CD4-positive, alpha-beta memory T cell (primary cell): ENCODE results near the gene GFRA1. TPM values are rescaled to one million over a fixed set of nuclear protein-coding genes. Genes with fewer than 3 reads are reported as not detected.

Experiments
- CTCF ChIA-PET: fragments of 350-600 bp; sonication (Branson Sonifier 250); formaldehyde crosslinking; loops from one replicate; lab custom pipeline; 2021; ENCODE audit warnings: inconsistent platforms; ENCODE audit not compliant: partially characterized antibody; lab: Charles Lee
- POLR2A ChIA-PET: fragments of 350-600 bp; sonication (Branson Sonifier 250); formaldehyde crosslinking; loops from one replicate; lab custom pipeline; 2021; ENCODE audit not compliant: partially characterized antibody; lab: Charles Lee
- DNase-seq, 5 donors: peaks; one replicate each; pipeline versions ENCODE4 v3.0.0 to v3.0.0-alpha.2; 2020 to 2022; ENCODE audit warnings: mixed read lengths in 1 of 5
- H3K27ac ChIP-seq: one replicate; pipeline ENCODE4 v1.7.0; 2013; ENCODE audit warnings: low read depth, low read length
- H3K27me3 ChIP-seq: 2 replicates; pipeline ENCODE4 v1.7.0; 2013; ENCODE audit warnings: mild to moderate bottlenecking, low read length, moderate library complexity; ENCODE audit not compliant: insufficient read depth
- H3K36me3 ChIP-seq: 2 replicates; pipeline ENCODE4 v1.7.0; 2013; ENCODE audit warnings: mild to moderate bottlenecking, low read length, moderate library complexity; ENCODE audit not compliant: insufficient read depth
- H3K4me1 ChIP-seq: 2 replicates; pipeline ENCODE4 v1.7.0; 2013; ENCODE audit warnings: mild to moderate bottlenecking, low read length, moderate library complexity; ENCODE audit not compliant: insufficient read depth
- H3K4me3 ChIP-seq, 2 donors: one replicate each; pipeline ENCODE4 v1.7.0; 2013; ENCODE audit warnings: low read length in 2 of 2, mild to moderate bottlenecking in 1 of 2
- H3K9me3 ChIP-seq, 2 donors: one replicate each; pipeline ENCODE4 v1.7.0; 2013; ENCODE audit warnings: low read length in 2 of 2, control low read depth in 1 of 2; ENCODE audit not compliant: control insufficient read depth in 1 of 2
- H3K27ac Mint-ChIP-seq, 7 donors: one replicate each; pipeline ENCODE4 v1.8.0; 2020 to 2021; ENCODE audit warnings: mixed read lengths in 7 of 7, mild to moderate bottlenecking in 6 of 7, inconsistent platforms in 3 of 7, moderate library complexity in 3 of 7
- H3K27me3 Mint-ChIP-seq, 2 donors: one replicate each; pipeline ENCODE4 v1.8.0; 2020 to 2021; ENCODE audit warnings: mixed read lengths in 2 of 2
- H3K36me3 Mint-ChIP-seq, 2 donors: one replicate each; pipeline ENCODE4 v1.8.0; 2020 to 2021; ENCODE audit warnings: mixed read lengths in 2 of 2, inconsistent platforms in 1 of 2, mild to moderate bottlenecking in 1 of 2
- H3K4me1 Mint-ChIP-seq, 4 donors: one replicate each; pipeline ENCODE4 v1.8.0; 2020 to 2021; ENCODE audit warnings: mixed read lengths in 4 of 4, mild to moderate bottlenecking in 1 of 4
- H3K4me3 Mint-ChIP-seq, 8 donors: one replicate each; pipeline ENCODE4 v1.8.0; 2020 to 2021; ENCODE audit warnings: mixed read lengths in 8 of 8, mild to moderate bottlenecking in 7 of 8, moderate library complexity in 6 of 8, inconsistent platforms in 3 of 8
- H3K9me3 Mint-ChIP-seq, 8 donors: one replicate each; pipeline ENCODE4 v1.8.0; 2020 to 2021; ENCODE audit warnings: mixed read lengths in 8 of 8, mild to moderate bottlenecking in 5 of 8, inconsistent platforms in 3 of 8, moderate library complexity in 1 of 8
- intact Hi-C: fragments of 100-400 bp; cut with micrococcal nuclease; formaldehyde crosslinking; loops from one replicate; pipeline ENCODE4 v1.15.1; 2023
- polyA plus RNA-seq, 2 donors: library from polyadenylated mRNA; unstranded; fragments of 300-500 nt; fragmentation: Illumina TruSeq; gene quantifications; one replicate each; pipeline ENCODE4 v1.2.3, GENCODE V29; 2021
- total RNA-seq, 2 experiments: library from RNA; stranded (reverse); gene quantifications; one replicate each; pipeline ENCODE4 v1.2.3, GENCODE V29; 2021

GFRA1 gene
- total and polyA plus RNA-seq, 4 experiments from 2014 or later, result not detected

DNA sequence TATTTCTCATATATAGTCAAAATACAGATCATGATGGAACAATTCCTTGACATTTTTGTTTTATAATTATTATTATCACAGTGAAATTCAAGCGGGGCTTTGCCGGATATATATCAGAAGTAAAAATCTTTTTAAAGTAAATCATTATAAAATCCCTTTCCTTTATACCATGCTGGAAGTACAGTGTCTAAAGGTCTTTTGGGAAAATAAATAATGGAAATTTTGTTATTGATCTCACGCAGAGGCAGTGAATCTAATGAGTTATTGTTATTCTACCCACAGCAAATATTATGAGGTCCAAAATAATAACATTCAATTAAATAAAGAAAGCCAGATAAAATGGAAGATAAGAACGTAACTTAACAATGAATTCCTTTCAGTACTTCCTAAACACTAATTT lies 33.8 kb downstream of the GFRA1 start:
- intact Hi-C loops, result no loop called here
- CTCF ChIA-PET, result no interaction called here
- no peak overlapping the region for H3K4me3 Mint-ChIP-seq

DNA sequence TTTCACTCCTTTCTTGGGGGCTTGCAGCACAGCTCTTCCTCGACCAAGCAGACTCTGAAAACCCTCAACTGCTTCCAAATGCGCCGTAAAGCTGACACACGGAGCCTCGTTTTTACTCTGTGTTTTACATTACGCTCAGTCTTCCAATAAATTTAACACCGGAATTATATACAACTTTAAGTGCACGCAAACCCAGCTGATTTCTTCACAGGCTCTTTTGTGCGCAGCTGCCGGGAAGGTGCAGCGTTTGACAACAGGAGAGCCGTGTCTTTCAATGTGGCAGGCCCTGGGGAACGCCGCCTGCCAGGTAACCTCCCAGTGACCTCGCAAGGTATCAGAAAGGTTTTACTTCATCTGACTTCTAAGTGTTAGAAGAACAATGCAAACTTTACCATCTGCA lies 35.0 kb downstream of the GFRA1 start:
- peaks cover 0 to 6% (median 1%) of the 10 kb centered on the region in 8 donors for H3K9me3 Mint-ChIP-seq
- Histone ChIP-seq H3K9me3 (no peaks in the 10 kb centered on the region), H3K27ac (no peak overlapping the region), H3K4me1 (no peaks in the 10 kb centered on the region), H3K27me3 (no peaks in the 10 kb centered on the region), H3K36me3 (no peaks in the 10 kb centered on the region), H3K4me3 (no peak overlapping the region)
- ChIA-PET POLR2A (no interaction called here), CTCF (no interaction called here)
- DNase-seq, result no peak
- no peak overlapping the region for H3K4me3 Mint-ChIP-seq
- intact Hi-C loops, result no loop called here
- H3K36me3 Mint-ChIP-seq, result no peaks in the 10 kb centered on the region
- no peaks in the 10 kb centered on the region for H3K4me1 Mint-ChIP-seq
- H3K27me3 Mint-ChIP-seq, result no peaks in the 10 kb centered on the region
- H3K27ac Mint-ChIP-seq, result no peak overlapping the region

More for the DNA sequence above, 33.8 kb downstream of the GFRA1 start:
- peaks cover 0 to 6% (median 2%) of the 10 kb centered on the region in 8 donors for H3K9me3 Mint-ChIP-seq
- Histone ChIP-seq H3K4me1 (no peaks in the 10 kb centered on the region), H3K27ac (no peak overlapping the region), H3K36me3 (no peaks in the 10 kb centered on the region), H3K4me3 (no peak overlapping the region), H3K27me3 (no peaks in the 10 kb centered on the region), H3K9me3 (no peaks in the 10 kb centered on the region)
- POLR2A ChIA-PET, result no interaction called here
- H3K27me3 Mint-ChIP-seq, result no peaks in the 10 kb centered on the region
- no peak for DNase-seq
- H3K27ac Mint-ChIP-seq, result no peak overlapping the region
- no peaks in the 10 kb centered on the region for H3K4me1 Mint-ChIP-seq
- no peaks in the 10 kb centered on the region for H3K36me3 Mint-ChIP-seq

DNA sequence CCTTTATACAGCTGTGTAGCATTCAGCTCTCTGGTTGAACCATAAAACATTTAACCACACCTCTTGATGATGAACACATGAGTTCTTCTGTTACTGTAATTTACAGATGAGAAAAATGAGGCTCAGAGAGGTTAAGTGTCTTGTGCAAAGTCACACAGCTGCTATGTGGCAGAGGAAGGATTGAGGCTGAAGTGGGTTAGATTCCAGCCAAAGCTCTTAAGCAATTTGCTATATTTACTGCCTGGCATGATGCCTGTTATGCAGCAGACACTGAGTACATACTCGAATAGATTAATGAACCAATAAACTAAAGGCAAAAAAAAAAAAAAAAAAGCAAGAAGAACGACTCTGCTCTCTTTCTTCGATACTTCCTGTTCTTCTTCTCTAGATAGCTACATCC lies 35.7 kb downstream of the GFRA1 start:
- ChIA-PET POLR2A (no interaction called here), CTCF (no interaction called here)
- Mint-ChIP-seq H3K9me3 (peaks cover 0 to 6% (median 1%) of the 10 kb centered on the region in 8 donors), H3K4me1 (no peaks in the 10 kb centered on the region), H3K4me3 (no peak overlapping the region), H3K27me3 (no peaks in the 10 kb centered on the region), H3K36me3 (no peaks in the 10 kb centered on the region), H3K27ac (no peak overlapping the region)
- no peak overlapping the region for H3K4me3 ChIP-seq
- no peak for DNase-seq
- no peaks in the 10 kb centered on the region for H3K36me3 ChIP-seq
- no peaks in the 10 kb centered on the region for H3K4me1 ChIP-seq
- intact Hi-C loops, result no loop called here
- H3K9me3 ChIP-seq, result no peaks in the 10 kb centered on the region
- H3K27ac ChIP-seq, result no peak overlapping the region
- no peaks in the 10 kb centered on the region for H3K27me3 ChIP-seq

DNA sequence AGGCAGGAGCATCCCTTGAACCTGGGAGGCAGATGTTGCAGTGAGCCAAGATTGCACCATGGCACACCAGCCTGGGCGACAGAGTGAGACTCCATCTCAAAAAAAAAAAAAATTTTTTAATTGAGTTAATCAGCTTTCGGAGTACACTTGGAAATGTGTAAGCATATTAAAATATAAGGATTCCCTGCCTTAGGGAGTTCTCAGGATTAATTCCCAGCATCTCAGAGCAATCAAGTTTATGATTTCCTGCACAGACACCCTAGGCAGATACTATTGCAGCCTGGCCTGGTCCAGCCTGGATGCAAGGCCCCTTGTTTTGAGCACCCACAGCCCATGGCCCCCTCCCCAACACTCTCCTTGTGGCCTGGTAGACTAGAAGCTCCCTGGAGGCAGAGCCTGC lies 39.8 kb downstream of the GFRA1 start:
- no peaks in the 10 kb centered on the region for H3K4me1 Mint-ChIP-seq
- no peaks in the 10 kb centered on the region for H3K27me3 Mint-ChIP-seq
- no peaks in the 10 kb centered on the region for H3K9me3 ChIP-seq
- ChIA-PET POLR2A (no interaction called here), CTCF (no interaction called here)
- no peak overlapping the region for H3K4me3 ChIP-seq
- no peak overlapping the region for H3K27ac ChIP-seq
- DNase-seq, result no peak
- no peaks in the 10 kb centered on the region for H3K36me3 ChIP-seq
- peaks cover 0 to 7% (median 2%) of the 10 kb centered on the region in 8 donors for H3K9me3 Mint-ChIP-seq
- H3K27ac Mint-ChIP-seq, result no peak overlapping the region
- H3K4me1 ChIP-seq, result no peaks in the 10 kb centered on the region
- H3K27me3 ChIP-seq, result no peaks in the 10 kb centered on the region
- intact Hi-C loops, result no loop called here
- H3K36me3 Mint-ChIP-seq, result no peaks in the 10 kb centered on the region
- H3K4me3 Mint-ChIP-seq, result no peak overlapping the region

DNA sequence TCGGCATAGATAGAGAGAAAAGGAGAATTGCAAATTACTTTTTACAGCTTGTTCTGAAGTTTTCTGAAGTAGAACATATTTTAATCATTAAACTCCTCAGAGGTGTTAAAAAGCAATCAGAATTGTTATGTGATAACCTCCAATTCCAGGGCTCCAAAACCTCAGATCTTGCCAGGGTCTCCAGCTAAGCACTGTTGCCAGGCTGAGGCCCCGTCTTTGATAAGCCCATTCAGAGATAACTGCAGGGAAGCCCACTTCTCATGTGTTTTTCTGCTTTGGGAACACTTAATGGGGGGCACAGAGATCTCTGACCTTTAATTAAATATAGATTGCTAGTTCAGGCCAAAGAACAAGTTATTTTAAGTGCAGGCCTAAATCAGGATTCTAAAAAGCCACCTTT lies 40.4 kb downstream of the GFRA1 start:
- Histone ChIP-seq H3K9me3 (no peaks in the 10 kb centered on the region), H3K27me3 (no peaks in the 10 kb centered on the region), H3K4me1 (no peaks in the 10 kb centered on the region), H3K27ac (no peak overlapping the region), H3K4me3 (no peak overlapping the region), H3K36me3 (no peaks in the 10 kb centered on the region)
- H3K4me3 Mint-ChIP-seq, result no peak overlapping the region
- no peak for DNase-seq
- no peak overlapping the region for H3K27ac Mint-ChIP-seq
- POLR2A ChIA-PET, result no interaction called here
- CTCF ChIA-PET, result no interaction called here
- no peaks in the 10 kb centered on the region for H3K36me3 Mint-ChIP-seq
- intact Hi-C loops, result no loop called here
- H3K9me3 Mint-ChIP-seq, result peaks cover 0 to 7% (median under 1%) of the 10 kb centered on the region in 8 donors
- H3K27me3 Mint-ChIP-seq, result no peaks in the 10 kb centered on the region
- H3K4me1 Mint-ChIP-seq, result no peaks in the 10 kb centered on the region

DNA sequence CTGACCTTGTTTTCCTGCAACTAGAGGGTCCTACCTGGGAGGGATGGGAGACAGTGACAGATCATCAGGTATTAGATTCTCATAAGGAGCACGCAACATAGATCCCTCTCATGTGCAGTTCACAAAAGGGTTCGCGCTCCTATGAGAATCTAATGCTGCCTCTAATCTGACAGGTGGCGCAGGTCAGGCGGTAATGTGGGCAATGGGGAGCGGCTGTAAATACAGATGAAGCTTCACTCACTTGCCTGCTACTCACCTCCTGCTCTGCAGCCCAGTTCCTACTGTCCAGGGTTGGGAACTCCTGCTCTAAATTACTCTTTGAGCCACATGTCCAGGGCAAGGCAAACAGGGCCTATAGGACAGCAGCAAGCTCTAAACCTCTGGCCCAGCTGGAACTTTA lies 46.2 kb downstream of the GFRA1 start:
- CTCF ChIA-PET, result no interaction called here
- H3K27ac ChIP-seq, result no peak overlapping the region
- no peaks in the 10 kb centered on the region for H3K27me3 Mint-ChIP-seq
- no peaks in the 10 kb centered on the region for H3K9me3 ChIP-seq
- H3K4me3 Mint-ChIP-seq, result no peak overlapping the region
- H3K27me3 ChIP-seq, result no peaks in the 10 kb centered on the region
- no peak for DNase-seq
- no peaks in the 10 kb centered on the region for H3K36me3 ChIP-seq
- no peaks in the 10 kb centered on the region for H3K36me3 Mint-ChIP-seq
- intact Hi-C loops, result no loop called here
- H3K4me3 ChIP-seq, result no peak overlapping the region
- POLR2A ChIA-PET, result no interaction called here
- no peaks in the 10 kb centered on the region for H3K4me1 Mint-ChIP-seq
- peaks cover 0 to 2% (median 0%) of the 10 kb centered on the region in 8 donors for H3K9me3 Mint-ChIP-seq
- H3K27ac Mint-ChIP-seq, result no peak overlapping the region
- H3K4me1 ChIP-seq, result no peaks in the 10 kb centered on the region

DNA sequence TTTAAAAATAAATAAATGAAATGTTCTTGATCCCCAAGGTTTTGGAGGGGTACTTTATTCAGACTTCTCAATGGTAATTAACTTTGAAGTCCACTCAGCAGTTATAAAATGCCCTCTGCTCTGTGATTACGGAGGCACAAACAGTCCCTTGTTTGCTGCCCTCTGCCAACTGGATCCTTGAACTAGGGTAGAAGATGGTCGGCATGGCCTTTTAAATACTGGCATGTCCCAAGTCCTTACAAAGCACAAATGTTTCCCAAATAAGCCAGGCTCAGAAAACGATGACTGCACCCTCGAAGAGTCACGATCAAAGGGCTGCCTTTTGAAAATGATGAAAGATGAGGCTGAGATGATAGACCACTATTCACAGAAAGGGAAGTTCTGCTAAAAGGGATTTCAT lies 47.0 kb downstream of the GFRA1 start:
- Mint-ChIP-seq H3K9me3 (peaks cover 0 to 3% (median 0%) of the 10 kb centered on the region in 8 donors), H3K4me1 (no peaks in the 10 kb centered on the region), H3K4me3 (no peak overlapping the region), H3K27ac (no peak overlapping the region), H3K36me3 (no peaks in the 10 kb centered on the region), H3K27me3 (no peaks in the 10 kb centered on the region)
- Histone ChIP-seq H3K9me3 (no peaks in the 10 kb centered on the region), H3K36me3 (no peaks in the 10 kb centered on the region), H3K27ac (no peak overlapping the region), H3K4me3 (no peak overlapping the region), H3K4me1 (no peaks in the 10 kb centered on the region), H3K27me3 (no peaks in the 10 kb centered on the region)
- intact Hi-C loops, result no loop called here
- DNase-seq, result no peak
- POLR2A ChIA-PET, result no interaction called here
- CTCF ChIA-PET, result no interaction called here

DNA sequence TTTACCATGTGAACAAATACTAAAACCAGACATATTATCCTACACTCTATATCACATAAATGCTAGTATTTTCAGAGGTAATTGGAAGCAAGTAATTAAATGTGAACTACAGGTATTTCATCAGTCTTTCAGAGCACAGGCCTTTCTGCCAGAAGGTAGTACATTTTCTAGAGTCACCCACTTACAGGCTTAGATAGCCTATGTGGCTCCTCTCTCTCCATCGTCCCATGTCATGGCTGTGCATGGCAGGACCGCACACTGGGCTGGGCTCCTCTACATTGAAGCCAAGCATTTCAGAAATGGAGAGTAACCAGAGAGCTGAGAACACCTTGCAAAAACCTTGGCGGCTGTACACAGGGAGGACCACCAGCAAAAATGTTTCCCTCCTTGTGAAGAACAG lies 49.7 kb downstream of the GFRA1 start:
- Mint-ChIP-seq H3K4me1 (no peaks in the 10 kb centered on the region), H3K4me3 (no peak overlapping the region), H3K36me3 (no peaks in the 10 kb centered on the region), H3K27me3 (no peaks in the 10 kb centered on the region), H3K9me3 (peaks cover 0 to 3% (median 0%) of the 10 kb centered on the region in 8 donors), H3K27ac (no peak overlapping the region)
- Histone ChIP-seq H3K4me3 (no peak overlapping the region), H3K27ac (no peak overlapping the region), H3K36me3 (no peaks in the 10 kb centered on the region), H3K27me3 (no peaks in the 10 kb centered on the region), H3K9me3 (no peaks in the 10 kb centered on the region), H3K4me1 (no peaks in the 10 kb centered on the region)
- POLR2A ChIA-PET, result no interaction called here
- CTCF ChIA-PET, result no interaction called here
- intact Hi-C loops, result no loop called here
- no peak for DNase-seq
